AG20443 (cell line): Measurements from ENCODE around the gene KIF15.

Source experiments
- DNase-seq: peaks from one replicate; pipeline ENCODE4 v3.0.0; 2012; ENCODE audit warnings: low spot score, mixed read lengths

Gene KIF15

GRCh38 chr3:44883213-44883955 is 121.8 kb downstream of the KIF15 start:
- no peak for DNase-seq

GRCh38 chr3:44883999-44884431 is 122.4 kb downstream of the KIF15 start:
- DNase-seq = peak; percentile 82

GRCh38 chr3:44885618-44886017 is 124.0 kb downstream of the KIF15 start:
- DNase-seq = peak; percentile 95

- no peak for DNase-seq
Measured at GRCh38 chr3:44886561-44886960, 125.0 kb downstream of the KIF15 start.

GRCh38 chr3:44887101-44887500 is 125.5 kb downstream of the KIF15 start:
- no peak for DNase-seq

GRCh38 chr3:44890258-44890657 is 128.7 kb downstream of the KIF15 start:
- no peak for DNase-seq

- no peak for DNase-seq
Measured at GRCh38 chr3:44890852-44891251, 129.3 kb downstream of the KIF15 start.

- no peak for DNase-seq
Measured at GRCh38 chr3:44892689-44893088, 131.1 kb downstream of the KIF15 start.

- peak; percentile 55 for DNase-seq
Measured at GRCh38 chr3:44893097-44893496, 131.5 kb downstream of the KIF15 start.

- DNase-seq = no peak
Measured at GRCh38 chr3:44894485-44894884, 132.9 kb downstream of the KIF15 start.

GRCh38 chr3:44896440-44896839 is 134.8 kb downstream of the KIF15 start:
- no peak for DNase-seq

- DNase-seq = no peak
Measured at GRCh38 chr3:44899683-44900367, 138.2 kb downstream of the KIF15 start.

- DNase-seq = no peak
Measured at GRCh38 chr3:44902628-44903027, 141.0 kb downstream of the KIF15 start.
